GM12872 (cell line): ENCODE data around the gene FAM174B.

Experiments
- CTCF ChIP-seq: IDR thresholded peaks from 3 replicates; pipeline ENCODE4 v1.5.1; 2011; ENCODE audit warnings: low read depth, mild to moderate bottlenecking, low read length, moderate library complexity; ENCODE audit not compliant: insufficient read depth

Gene FAM174B

GRCh38 chr15:92579486-92579885, 76.1 kb downstream of the FAM174B start:
- TF ChIP-seq CTCF: no peak

GRCh38 chr15:92578096-92578835, 77.3 kb downstream of the FAM174B start:
- TF ChIP-seq CTCF: no peak

GRCh38 chr15:92576597-92577200, 78.9 kb downstream of the FAM174B start:
- no peak for TF ChIP-seq CTCF

GRCh38 chr15:92574566-92574965, 81.0 kb downstream of the FAM174B start:
- TF ChIP-seq CTCF: no peak

- TF ChIP-seq CTCF: no peak
Observed at GRCh38 chr15:92574161-92574560, 81.4 kb downstream of the FAM174B start.

GRCh38 chr15:92571824-92572223, 83.8 kb downstream of the FAM174B start:
- no peak for TF ChIP-seq CTCF

- no peak for TF ChIP-seq CTCF
Observed at GRCh38 chr15:92570391-92570790, 85.2 kb downstream of the FAM174B start.
